PC-3 (cell line): ENCODE data around the gene ZNF831.

ENCODE experiments used
- EZH2 ChIP-seq: fragments of 300-600 bp; sonication (generic); IDR thresholded peaks from one replicate; pipeline ENCODE4 v1.6.1; 2017; ENCODE audit warnings: antibody characterized with exemption, mild to moderate bottlenecking, low read length; ENCODE audit not compliant: unreplicated experiment
- EZH2phosphoT487 ChIP-seq: fragments of 300-600 bp; sonication (generic); IDR thresholded peaks from 2 replicates; pipeline ENCODE4 v1.6.1; 2018; ENCODE audit warnings: mild to moderate bottlenecking, antibody characterized with exemption, low read length, borderline replicate concordance
- TF ChIP-seq, protein P1 (sequence below): fragments of 300-600 bp; sonication (generic); conservative IDR thresholded peaks from 2 replicates; pipeline ENCODE4 v1.5.1; 2017; ENCODE audit warnings: antibody characterized with exemption, low read depth, mild to moderate bottlenecking, low read length

DNA sequence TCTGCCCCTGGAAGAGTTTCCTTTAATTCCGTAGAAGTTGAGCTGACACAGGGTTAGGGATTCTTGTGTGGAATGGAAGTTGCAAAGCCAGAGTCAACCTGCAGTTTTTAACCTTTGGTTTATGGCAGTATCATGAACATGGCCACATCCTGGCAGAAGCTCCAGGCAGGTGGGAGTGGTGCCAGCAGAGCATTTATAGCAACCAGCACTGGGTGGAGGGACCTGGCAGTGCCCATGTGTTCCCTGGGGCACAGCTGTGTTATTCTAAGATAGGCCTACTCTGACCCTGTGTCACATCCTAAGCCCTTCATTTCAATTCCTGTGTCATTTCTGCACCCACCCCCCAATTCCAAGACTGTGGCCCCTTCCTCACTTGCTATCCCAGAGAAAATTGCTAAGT is 26.1 kb upstream of the ZNF831 start:
- TF ChIP-seq, protein P1, sequence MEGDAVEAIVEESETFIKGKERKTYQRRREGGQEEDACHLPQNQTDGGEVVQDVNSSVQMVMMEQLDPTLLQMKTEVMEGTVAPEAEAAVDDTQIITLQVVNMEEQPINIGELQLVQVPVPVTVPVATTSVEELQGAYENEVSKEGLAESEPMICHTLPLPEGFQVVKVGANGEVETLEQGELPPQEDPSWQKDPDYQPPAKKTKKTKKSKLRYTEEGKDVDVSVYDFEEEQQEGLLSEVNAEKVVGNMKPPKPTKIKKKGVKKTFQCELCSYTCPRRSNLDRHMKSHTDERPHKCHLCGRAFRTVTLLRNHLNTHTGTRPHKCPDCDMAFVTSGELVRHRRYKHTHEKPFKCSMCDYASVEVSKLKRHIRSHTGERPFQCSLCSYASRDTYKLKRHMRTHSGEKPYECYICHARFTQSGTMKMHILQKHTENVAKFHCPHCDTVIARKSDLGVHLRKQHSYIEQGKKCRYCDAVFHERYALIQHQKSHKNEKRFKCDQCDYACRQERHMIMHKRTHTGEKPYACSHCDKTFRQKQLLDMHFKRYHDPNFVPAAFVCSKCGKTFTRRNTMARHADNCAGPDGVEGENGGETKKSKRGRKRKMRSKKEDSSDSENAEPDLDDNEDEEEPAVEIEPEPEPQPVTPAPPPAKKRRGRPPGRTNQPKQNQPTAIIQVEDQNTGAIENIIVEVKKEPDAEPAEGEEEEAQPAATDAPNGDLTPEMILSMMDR, result no peak
- no peak for TF ChIP-seq EZH2
- TF ChIP-seq EZH2phosphoT487, result no peak
